Measurements from ENCODE around the gene YAE1. TPM values are rescaled to one million over a fixed set of nuclear protein-coding genes. Genes with fewer than 3 reads are reported as not detected.
A peak's percentile ranks its signal among the peaks of the same experiment; 100 is the strongest.

Gene YAE1
- polyA plus RNA-seq, 1 of the 3 experiments (the other 2 are of a cell fraction), result 30.7 TPM

DNA sequence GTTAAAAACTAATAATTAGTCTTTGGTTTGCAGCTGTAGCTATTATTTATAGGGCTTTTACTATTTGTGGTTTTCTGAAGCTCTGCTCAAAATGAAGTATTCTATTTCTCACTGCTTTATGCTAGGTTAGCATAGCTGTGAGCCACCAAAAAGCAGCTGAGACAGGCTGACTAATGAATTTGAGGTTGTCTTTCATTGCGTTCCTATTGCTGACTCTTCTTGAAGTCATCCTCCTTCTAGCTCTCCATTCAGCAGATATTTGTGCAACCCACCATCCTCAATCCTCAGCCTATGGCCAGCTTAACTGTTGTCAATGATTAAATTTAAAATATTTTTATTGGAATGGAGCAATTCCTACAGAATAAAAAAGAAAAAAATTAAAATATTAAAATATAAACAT, 55.1 kb downstream of the YAE1 start (continued):
- TF ChIP-seq, protein P1, sequence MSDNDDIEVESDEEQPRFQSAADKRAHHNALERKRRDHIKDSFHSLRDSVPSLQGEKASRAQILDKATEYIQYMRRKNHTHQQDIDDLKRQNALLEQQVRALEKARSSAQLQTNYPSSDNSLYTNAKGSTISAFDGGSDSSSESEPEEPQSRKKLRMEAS (IDR thresholded peaks at IDR 0.05; ENCODE audit: low read depth), result peak; percentile 57; the same call in 1 of the 2 replicates
- TF ChIP-seq POLR2AphosphoS5 (IDR thresholded peaks at IDR 0.05; ENCODE audit: low read depth, low read length) (no peak; the same call in 1 of the 2 replicates), NFIC (IDR thresholded peaks at IDR 0.05; ENCODE audit: borderline replicate concordance) (peak; percentile 42; the same call in 1 of the 2 replicates), TEAD4 (IDR thresholded peaks at IDR 0.05; ENCODE audit: borderline replicate concordance, insufficient read depth) (peak; percentile 71; the same call in 1 of the 2 replicates)
- TF ChIP-seq, protein P2, sequence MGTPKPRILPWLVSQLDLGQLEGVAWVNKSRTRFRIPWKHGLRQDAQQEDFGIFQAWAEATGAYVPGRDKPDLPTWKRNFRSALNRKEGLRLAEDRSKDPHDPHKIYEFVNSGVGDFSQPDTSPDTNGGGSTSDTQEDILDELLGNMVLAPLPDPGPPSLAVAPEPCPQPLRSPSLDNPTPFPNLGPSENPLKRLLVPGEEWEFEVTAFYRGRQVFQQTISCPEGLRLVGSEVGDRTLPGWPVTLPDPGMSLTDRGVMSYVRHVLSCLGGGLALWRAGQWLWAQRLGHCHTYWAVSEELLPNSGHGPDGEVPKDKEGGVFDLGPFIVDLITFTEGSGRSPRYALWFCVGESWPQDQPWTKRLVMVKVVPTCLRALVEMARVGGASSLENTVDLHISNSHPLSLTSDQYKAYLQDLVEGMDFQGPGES (IDR thresholded peaks at IDR 0.05; ENCODE audit: low read depth, low read length), result no peak
- TF ChIP-seq, protein P3, sequence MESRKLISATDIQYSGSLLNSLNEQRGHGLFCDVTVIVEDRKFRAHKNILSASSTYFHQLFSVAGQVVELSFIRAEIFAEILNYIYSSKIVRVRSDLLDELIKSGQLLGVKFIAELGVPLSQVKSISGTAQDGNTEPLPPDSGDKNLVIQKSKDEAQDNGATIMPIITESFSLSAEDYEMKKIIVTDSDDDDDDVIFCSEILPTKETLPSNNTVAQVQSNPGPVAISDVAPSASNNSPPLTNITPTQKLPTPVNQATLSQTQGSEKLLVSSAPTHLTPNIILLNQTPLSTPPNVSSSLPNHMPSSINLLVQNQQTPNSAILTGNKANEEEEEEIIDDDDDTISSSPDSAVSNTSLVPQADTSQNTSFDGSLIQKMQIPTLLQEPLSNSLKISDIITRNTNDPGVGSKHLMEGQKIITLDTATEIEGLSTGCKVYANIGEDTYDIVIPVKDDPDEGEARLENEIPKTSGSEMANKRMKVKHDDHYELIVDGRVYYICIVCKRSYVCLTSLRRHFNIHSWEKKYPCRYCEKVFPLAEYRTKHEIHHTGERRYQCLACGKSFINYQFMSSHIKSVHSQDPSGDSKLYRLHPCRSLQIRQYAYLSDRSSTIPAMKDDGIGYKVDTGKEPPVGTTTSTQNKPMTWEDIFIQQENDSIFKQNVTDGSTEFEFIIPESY (IDR thresholded peaks at IDR 0.05; ENCODE audit: borderline replicate concordance, low read depth), result no peak

DNA sequence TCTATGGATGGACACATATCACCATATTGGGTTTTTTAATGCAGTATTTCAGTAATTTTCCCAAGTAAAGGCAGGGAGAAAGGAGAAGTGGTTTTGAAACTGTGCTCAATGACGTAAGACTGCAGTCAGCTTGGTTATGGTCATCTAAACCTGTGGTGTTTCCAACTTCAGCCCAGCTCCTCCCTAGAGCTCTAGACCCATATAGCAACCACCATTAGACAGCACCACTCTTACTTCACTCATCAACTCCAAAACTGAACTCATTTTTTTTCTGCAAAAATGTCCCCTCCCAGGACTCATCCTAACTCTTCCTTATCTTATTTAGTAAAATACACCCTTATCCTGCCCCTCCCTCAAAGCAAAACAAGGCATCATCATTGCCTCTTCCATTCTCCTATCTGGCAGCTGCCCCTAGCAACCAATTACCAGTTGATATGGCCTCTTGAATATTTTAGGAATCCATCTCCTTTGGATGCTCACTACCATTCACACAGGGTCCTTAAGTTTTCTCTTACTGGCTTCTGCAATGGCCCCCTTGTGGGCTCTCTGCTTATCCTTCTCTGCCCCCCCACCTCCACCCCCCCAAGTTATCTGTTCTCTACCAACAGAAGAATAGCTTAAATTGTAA, 55.7 kb downstream of the YAE1 start:
- Histone ChIP-seq H3K4me3 (ENCODE audit: low read depth in 2 of 2, low read length in 1 of 2) (peak overlapping the region in 1 of 2 experiments; percentile 93; a peak in 2 of 4 replicates), H3K79me2 (ENCODE audit: insufficient read depth) (peaks cover 47% of the 10 kb centered on the region), H3F3A (replicated peaks; ENCODE audit: insufficient read depth) (peaks cover 38% of the 10 kb centered on the region), H3K4me1 (ENCODE audit: control insufficient read depth in 1 of 2, insufficient read depth in 2 of 2, low read depth in 1 of 2, low read length in 1 of 2) (peaks cover 28 to 29% of the 10 kb centered on the region in 2 experiments; a peak in 3 of 4 replicates), H3K9me2 (no peaks in the 10 kb centered on the region), H3K27ac (ENCODE audit: low read depth in 2 of 2, low read length in 1 of 2) (peak overlapping the region in 1 of 2 experiments; percentile 93; a peak in 2 of 4 replicates), H3K9ac (peak overlapping the region; percentile 91; the same call in 1 of the 2 replicates), H3K36me3 (replicated peaks in 1 of 2; ENCODE audit: control insufficient read depth in 1 of 2, insufficient read depth in 2 of 2, low read length in 1 of 2) (peaks cover 0 to 4% of the 10 kb centered on the region in 2 experiments), H3K4me2 (peak overlapping the region; percentile 91), H4K20me1 (ENCODE audit: insufficient read depth) (peaks cover 25% of the 10 kb centered on the region), H2AFZ (ENCODE audit: low read depth) (no peak overlapping the region), H3K27me3 (ENCODE audit: insufficient read depth) (no peaks in the 10 kb centered on the region), H3K9me3 (no peaks in the 10 kb centered on the region)
- TF ChIP-seq, protein P3 (IDR thresholded peaks at IDR 0.05; ENCODE audit: borderline replicate concordance, low read depth), result no peak
- TF ChIP-seq, protein P4, sequence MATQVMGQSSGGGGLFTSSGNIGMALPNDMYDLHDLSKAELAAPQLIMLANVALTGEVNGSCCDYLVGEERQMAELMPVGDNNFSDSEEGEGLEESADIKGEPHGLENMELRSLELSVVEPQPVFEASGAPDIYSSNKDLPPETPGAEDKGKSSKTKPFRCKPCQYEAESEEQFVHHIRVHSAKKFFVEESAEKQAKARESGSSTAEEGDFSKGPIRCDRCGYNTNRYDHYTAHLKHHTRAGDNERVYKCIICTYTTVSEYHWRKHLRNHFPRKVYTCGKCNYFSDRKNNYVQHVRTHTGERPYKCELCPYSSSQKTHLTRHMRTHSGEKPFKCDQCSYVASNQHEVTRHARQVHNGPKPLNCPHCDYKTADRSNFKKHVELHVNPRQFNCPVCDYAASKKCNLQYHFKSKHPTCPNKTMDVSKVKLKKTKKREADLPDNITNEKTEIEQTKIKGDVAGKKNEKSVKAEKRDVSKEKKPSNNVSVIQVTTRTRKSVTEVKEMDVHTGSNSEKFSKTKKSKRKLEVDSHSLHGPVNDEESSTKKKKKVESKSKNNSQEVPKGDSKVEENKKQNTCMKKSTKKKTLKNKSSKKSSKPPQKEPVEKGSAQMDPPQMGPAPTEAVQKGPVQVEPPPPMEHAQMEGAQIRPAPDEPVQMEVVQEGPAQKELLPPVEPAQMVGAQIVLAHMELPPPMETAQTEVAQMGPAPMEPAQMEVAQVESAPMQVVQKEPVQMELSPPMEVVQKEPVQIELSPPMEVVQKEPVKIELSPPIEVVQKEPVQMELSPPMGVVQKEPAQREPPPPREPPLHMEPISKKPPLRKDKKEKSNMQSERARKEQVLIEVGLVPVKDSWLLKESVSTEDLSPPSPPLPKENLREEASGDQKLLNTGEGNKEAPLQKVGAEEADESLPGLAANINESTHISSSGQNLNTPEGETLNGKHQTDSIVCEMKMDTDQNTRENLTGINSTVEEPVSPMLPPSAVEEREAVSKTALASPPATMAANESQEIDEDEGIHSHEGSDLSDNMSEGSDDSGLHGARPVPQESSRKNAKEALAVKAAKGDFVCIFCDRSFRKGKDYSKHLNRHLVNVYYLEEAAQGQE (IDR thresholded peaks at IDR 0.05; ENCODE audit: low read depth, low read length), result no peak
- TF ChIP-seq, protein P5, sequence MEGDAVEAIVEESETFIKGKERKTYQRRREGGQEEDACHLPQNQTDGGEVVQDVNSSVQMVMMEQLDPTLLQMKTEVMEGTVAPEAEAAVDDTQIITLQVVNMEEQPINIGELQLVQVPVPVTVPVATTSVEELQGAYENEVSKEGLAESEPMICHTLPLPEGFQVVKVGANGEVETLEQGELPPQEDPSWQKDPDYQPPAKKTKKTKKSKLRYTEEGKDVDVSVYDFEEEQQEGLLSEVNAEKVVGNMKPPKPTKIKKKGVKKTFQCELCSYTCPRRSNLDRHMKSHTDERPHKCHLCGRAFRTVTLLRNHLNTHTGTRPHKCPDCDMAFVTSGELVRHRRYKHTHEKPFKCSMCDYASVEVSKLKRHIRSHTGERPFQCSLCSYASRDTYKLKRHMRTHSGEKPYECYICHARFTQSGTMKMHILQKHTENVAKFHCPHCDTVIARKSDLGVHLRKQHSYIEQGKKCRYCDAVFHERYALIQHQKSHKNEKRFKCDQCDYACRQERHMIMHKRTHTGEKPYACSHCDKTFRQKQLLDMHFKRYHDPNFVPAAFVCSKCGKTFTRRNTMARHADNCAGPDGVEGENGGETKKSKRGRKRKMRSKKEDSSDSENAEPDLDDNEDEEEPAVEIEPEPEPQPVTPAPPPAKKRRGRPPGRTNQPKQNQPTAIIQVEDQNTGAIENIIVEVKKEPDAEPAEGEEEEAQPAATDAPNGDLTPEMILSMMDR (IDR thresholded peaks at IDR 0.05), result peak; percentile 21; the same call in 1 of the 2 replicates
- TF ChIP-seq EZH2phosphoT487 (IDR thresholded peaks at IDR 0.05; ENCODE audit: borderline replicate concordance, low read depth) (no peak), JUND (IDR thresholded peaks at IDR 0.05) (no peak), RFX5 (IDR thresholded peaks at IDR 0.05; ENCODE audit: low read length) (peak; percentile 80), TAF1 (IDR thresholded peaks at IDR 0.05; ENCODE audit: borderline replicate concordance, low read depth, low read length) (no peak), SIN3A (IDR thresholded peaks at IDR 0.05; ENCODE audit: borderline replicate concordance, low read depth, low read length) (no peak), POLR2AphosphoS5 (IDR thresholded peaks at IDR 0.05; ENCODE audit: low read depth, low read length) (no peak; the same call in 1 of the 2 replicates), GABPA (IDR thresholded peaks at IDR 0.05; ENCODE audit: low read depth) (no peak), MXI1 (IDR thresholded peaks at IDR 0.05; ENCODE audit: low read depth, low read length) (no peak), FOSL2 (IDR thresholded peaks at IDR 0.05; ENCODE audit: borderline replicate concordance, low read depth) (no peak), MEF2A (IDR thresholded peaks at IDR 0.05; ENCODE audit: borderline replicate concordance, low read depth) (no peak)
- DNase-seq, result no peak
- CTCF ChIA-PET, result interaction anchor here (0.8 to 4.9 kb wide), 9 partner anchors 8 to 124 kb away, joined by 3 to 43 read pairs (median 5); no protein-coding TSS in a partner anchor
- 93% methylated on average over 1 of the region's 1 CpG for WGBS (ENCODE audit: low lambda C conversion rate)
- POLR2A ChIA-PET, result interaction anchor here (0.6 to 3.1 kb wide), 11 partner anchors 8 to 328 kb away, joined by 3 to 28 read pairs (median 5); partner anchors contain the start of genes CDK13 and YAE1

Measured in SK-N-SH (cell line).